ENCODE measurements around the gene TCTN1. TPM values are rescaled to one million over a fixed set of nuclear protein-coding genes. Genes with fewer than 3 reads are reported as not detected.

Gene TCTN1
- total and polyA plus RNA-seq, 2 donors (not counting 3 experiments of a cell fraction or from before 2014, with no cell fraction given) = 21.1 to 23.3 TPM

DNA sequence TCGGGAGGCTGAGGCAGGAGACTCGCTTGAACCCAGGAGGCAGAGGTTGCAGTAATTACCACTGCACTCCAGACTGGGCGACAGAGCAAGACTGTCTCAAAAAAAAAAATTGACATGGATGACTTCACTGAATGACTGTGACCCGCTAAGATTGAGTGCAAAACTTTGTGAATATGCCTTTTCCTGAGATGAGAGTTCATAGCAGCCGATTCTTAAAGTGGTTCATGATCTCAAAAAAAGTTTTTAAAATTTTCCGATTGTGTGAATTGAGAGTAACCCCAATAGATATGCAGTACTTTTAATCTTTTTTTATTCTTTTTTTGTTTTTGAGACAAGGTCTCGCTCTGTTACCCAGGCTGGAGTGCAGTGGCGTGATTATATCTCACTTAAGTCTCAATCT lies 1.2 kb downstream of the TCTN1 start:
- Histone ChIP-seq H3K27me3 (ENCODE audit: control insufficient read depth in 2 of 2, insufficient read depth in 2 of 2, low read length in 2 of 2) (no peaks in the 10 kb centered on the region), H4K20me1 (replicated peaks; ENCODE audit: control insufficient read depth, extremely low read depth, insufficient read depth, low read length) (no peaks in the 10 kb centered on the region), H3K4me3 (replicated peaks in 1 of 3; ENCODE audit: insufficient read depth in 1 of 3, low read depth in 1 of 3, low read length in 3 of 3) (no peak overlapping the region), H3K36me3 (ENCODE audit: control insufficient read depth in 2 of 2, extremely low read depth in 1 of 2, insufficient read depth in 2 of 2, low read length in 2 of 2) (no peaks in the 10 kb centered on the region), H3K9me3 (replicated peaks; ENCODE audit: control insufficient read depth, insufficient read depth, low read length) (no peaks in the 10 kb centered on the region), H2AFZ (ENCODE audit: low read depth, low read length) (no peak overlapping the region), H3K27ac (ENCODE audit: insufficient read depth, low read depth, low read length) (no peak overlapping the region), H3K79me2 (ENCODE audit: control insufficient read depth, insufficient read depth, low read length) (no peaks in the 10 kb centered on the region), H3K4me2 (ENCODE audit: insufficient read depth, low read length) (no peak overlapping the region), H3K4me1 (ENCODE audit: control insufficient read depth, extremely low read depth, insufficient read depth, low read length) (peaks cover 4% of the 10 kb centered on the region), H3K9me1 (replicated peaks; ENCODE audit: control insufficient read depth, extremely low read depth, insufficient read depth, low read length) (no peaks in the 10 kb centered on the region), H3K9ac (replicated peaks; ENCODE audit: extremely low read depth, insufficient read depth, low read length) (no peak overlapping the region)
- BruUV-seq (replicated peaks) = no TSS peak
- no peak for TF ChIP-seq JUN (IDR thresholded peaks at IDR 0.05; ENCODE audit: borderline replicate concordance, insufficient read depth, insufficient read length, low read depth)
- TF ChIP-seq, protein P1, sequence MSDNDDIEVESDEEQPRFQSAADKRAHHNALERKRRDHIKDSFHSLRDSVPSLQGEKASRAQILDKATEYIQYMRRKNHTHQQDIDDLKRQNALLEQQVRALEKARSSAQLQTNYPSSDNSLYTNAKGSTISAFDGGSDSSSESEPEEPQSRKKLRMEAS (IDR thresholded peaks at IDR 0.05; ENCODE audit: insufficient read depth, insufficient read length) = no peak
- no peak for TF ChIP-seq EZH2 (IDR thresholded peaks at IDR 0.05; ENCODE audit: borderline replicate concordance, low read depth, low read length, severe bottlenecking)
- no peak for TF ChIP-seq MYC (IDR thresholded peaks at IDR 0.05; ENCODE audit: low read depth, low read length)
- ChIA-PET CTCF (interaction anchor here (0.6 to 1.1 kb wide), 2 partner anchors 141 to 212 kb away, joined by 3 to 4 read pairs; no protein-coding TSS in a partner anchor), POLR2A (no interaction called here)
- dilution Hi-C loops (cut with MboI; ENCODE audit: extremely low pct_ligation_motif_present, low sequenced_read_pairs) = no loop called here
- DNase-seq (ENCODE audit: low read depth, low spot score) (no peak), FAIRE-seq (no peak)
- intact Hi-C loops (cut with micrococcal nuclease) = no loop called here

GRCh38 chr12:110616471-110617115 lies 2.7 kb downstream of the TCTN1 start:
- intact Hi-C loops (cut with micrococcal nuclease) (no loop called here), dilution Hi-C loops (cut with MboI; ENCODE audit: extremely low pct_ligation_motif_present, low sequenced_read_pairs) (no loop called here)
- no peak for TF ChIP-seq FOS (IDR thresholded peaks at IDR 0.05; ENCODE audit: borderline replicate concordance, insufficient read depth, low read length)
- no peak for TF ChIP-seq EZH2 (IDR thresholded peaks at IDR 0.05; ENCODE audit: borderline replicate concordance, low read depth, low read length, severe bottlenecking)
- no peak for TF ChIP-seq GATA2 (IDR thresholded peaks at IDR 0.05; ENCODE audit: insufficient read depth, insufficient read length, low read depth, low read length)
- TF ChIP-seq JUN (IDR thresholded peaks at IDR 0.05; ENCODE audit: borderline replicate concordance, insufficient read depth, insufficient read length, low read depth) = no peak
- TF ChIP-seq POLR2AphosphoS5 (IDR thresholded peaks at IDR 0.05; ENCODE audit: insufficient read depth, low read depth, low read length) = no peak
- H3K27me3 ChIP-seq (ENCODE audit: control insufficient read depth in 2 of 2, insufficient read depth in 2 of 2, low read length in 2 of 2) = no peaks in the 10 kb centered on the region
- no peak for DNase-seq (ENCODE audit: low read depth, low spot score)
- peaks cover 4% of the 10 kb centered on the region for H3K4me1 ChIP-seq (ENCODE audit: control insufficient read depth, extremely low read depth, insufficient read depth, low read length)
- FAIRE-seq = no peak
- CTCF ChIA-PET = interaction anchor here (0.8 to 2.4 kb wide), 2 partner anchors 14 kb away, joined by 3 to 5 read pairs; no protein-coding TSS in a partner anchor
- BruUV-seq (replicated peaks) = no TSS peak
- POLR2A ChIA-PET = interaction anchor here (0.5 to 1.1 kb wide), 2 partner anchors 36 to 49 kb away, joined by 4 to 6 read pairs; no protein-coding TSS in a partner anchor
- H3K4me3 ChIP-seq (replicated peaks in 1 of 3; ENCODE audit: insufficient read depth in 1 of 3, low read depth in 1 of 3, low read length in 3 of 3) = no peak overlapping the region
- no peak overlapping the region for H2AFZ ChIP-seq (ENCODE audit: low read depth, low read length)
- H3K9me1 ChIP-seq (replicated peaks; ENCODE audit: control insufficient read depth, extremely low read depth, insufficient read depth, low read length) = no peaks in the 10 kb centered on the region
- no peak overlapping the region for H3K9ac ChIP-seq (replicated peaks; ENCODE audit: extremely low read depth, insufficient read depth, low read length)
- no peaks in the 10 kb centered on the region for H3K9me3 ChIP-seq (replicated peaks; ENCODE audit: control insufficient read depth, insufficient read depth, low read length)
- no peak overlapping the region for H3K27ac ChIP-seq (ENCODE audit: insufficient read depth, low read depth, low read length)
- no peaks in the 10 kb centered on the region for H3K79me2 ChIP-seq (ENCODE audit: control insufficient read depth, insufficient read depth, low read length)
- no peaks in the 10 kb centered on the region for H4K20me1 ChIP-seq (replicated peaks; ENCODE audit: control insufficient read depth, extremely low read depth, insufficient read depth, low read length)
- H3K36me3 ChIP-seq (ENCODE audit: control insufficient read depth in 2 of 2, extremely low read depth in 1 of 2, insufficient read depth in 2 of 2, low read length in 2 of 2) = no peaks in the 10 kb centered on the region
- H3K4me2 ChIP-seq (ENCODE audit: insufficient read depth, low read length) = no peak overlapping the region
